K562 (cell line): ENCODE results near the gene STK16. TPM values are rescaled to one million over a fixed set of nuclear protein-coding genes. Genes with fewer than 3 reads are reported as not detected.

Experiments used
- ELF2 ChIP-seq: fragments of 250-450 bp; sonication (Bioruptor Pico); IDR thresholded peaks from 2 replicates; pipeline ENCODE4 v1.5.0; 2021; ENCODE audit warnings: mild to moderate bottlenecking
- HDGF ChIP-seq: fragments of 450-650 bp; IDR thresholded peaks from 2 replicates; pipeline ENCODE4 v1.6.1; 2016
- MTA3 ChIP-seq: fragments of 450-650 bp; formaldehyde crosslinking; IDR thresholded peaks from 2 replicates; pipeline ENCODE4 v1.6.1; 2017; ENCODE audit warnings: mild to moderate bottlenecking, borderline replicate concordance
- NCOA4 ChIP-seq: fragments of 450-650 bp; IDR thresholded peaks from 2 replicates; pipeline ENCODE4 v1.6.1; 2018; ENCODE audit warnings: mild to moderate bottlenecking; ENCODE audit not compliant: partially characterized antibody
- SIRT6 ChIP-seq: IDR thresholded peaks from one replicate; pipeline ENCODE4 v1.6.1; 2012; ENCODE audit warnings: low read depth, mild to moderate bottlenecking, control low read depth, inconsistent platforms, low read length, moderate library complexity
- SRSF3 ChIP-seq: fragments of 200-400 bp; formaldehyde crosslinking; IDR thresholded peaks from 2 replicates; pipeline ENCODE4 v1.6.1; 2016; ENCODE audit warnings: mild to moderate bottlenecking, low read length, moderate library complexity; ENCODE audit not compliant: insufficient read depth
- ZBED1 ChIP-seq: IDR thresholded peaks from 2 replicates; pipeline ENCODE4 v1.6.1; 2014
- ZNF41 ChIP-seq: fragments of 250-450 bp; sonication (Bioruptor Pico); conservative IDR thresholded peaks from 2 replicates; pipeline ENCODE4 v1.4.0; 2020; ENCODE audit warnings: mild to moderate bottlenecking
- ZNF551 ChIP-seq: fragments of 250-450 bp; sonication (Bioruptor Pico); IDR thresholded peaks from 2 replicates; pipeline ENCODE4 v1.5.0; 2021; ENCODE audit warnings: mild to moderate bottlenecking, moderate library complexity
- polyA plus RNA-seq, 8 experiments: library from polyadenylated mRNA; depleted of rRNA in 4 of 8; stranded (reverse) in 5 of 8; unstranded in 3 of 8; fragments of >200 nt; fragmentation: Nextera tagmentation in 2 of 8; fragmentation: Illumina TruSeq in 1 of 8; extraction: Ambion mirVana in 2 of 8; extraction: Trizol in 1 of 8; gene quantifications; 2 replicates each; pipeline versions ENCODE4 v1.2.1 to v1.2.3, GENCODE V29; 2011 to 2014; ENCODE audit warnings: inconsistent platforms in 1 of 8, missing spikeins in 1 of 8
- total RNA-seq, 7 experiments: library from RNA; depleted of rRNA in 6 of 7; stranded (reverse); fragments of >200 nt in 6 of 7; fragmentation: Illumina TruSeq in 2 of 7; extraction: Trizol in 2 of 7; gene quantifications; 2 replicates each; pipeline versions ENCODE4 v1.2.1 to v1.2.3, GENCODE V29; 2011 to 2021; ENCODE audit warnings: low replicate concordance in 1 of 7
- TF ChIP-seq, protein P1 (sequence below): fragments of 250-450 bp; sonication (Bioruptor Pico); IDR thresholded peaks from 2 replicates; pipeline ENCODE4 v1.4.0; 2020; ENCODE audit warnings: borderline replicate concordance
- TF ChIP-seq, protein P2 (sequence below): fragments of 450-650 bp; IDR thresholded peaks from 2 replicates; pipeline ENCODE4 v1.6.1; 2016; ENCODE audit warnings: antibody characterized with exemption
- TF ChIP-seq, protein P3 (sequence below): fragments of 250-450 bp; sonication (Bioruptor Pico); IDR thresholded peaks from 2 replicates; pipeline ENCODE4 v1.8.0; 2021; ENCODE audit warnings: borderline replicate concordance, mild to moderate bottlenecking, moderate library complexity; ENCODE audit not compliant: poor library complexity, severe bottlenecking
- TF ChIP-seq, protein P4 (sequence below): fragments of 450-650 bp; conservative IDR thresholded peaks from 2 replicates; pipeline ENCODE4 v1.6.1; 2016; ENCODE audit warnings: missing genetic modification characterization, low read depth, mild to moderate bottlenecking, missing compliant biosample characterization, moderate library complexity
- TF ChIP-seq, protein P5 (sequence below): fragments of 450-650 bp; IDR thresholded peaks from 2 replicates; pipeline ENCODE4 v1.6.1; 2016; ENCODE audit warnings: low read depth

The STK16 gene
- total and polyA plus RNA-seq, 9 of the 15 experiments (the other 6 are each of a cell fraction or from before 2014, with no cell fraction given): 5.4 to 36.2 (median 17.8) TPM

DNA sequence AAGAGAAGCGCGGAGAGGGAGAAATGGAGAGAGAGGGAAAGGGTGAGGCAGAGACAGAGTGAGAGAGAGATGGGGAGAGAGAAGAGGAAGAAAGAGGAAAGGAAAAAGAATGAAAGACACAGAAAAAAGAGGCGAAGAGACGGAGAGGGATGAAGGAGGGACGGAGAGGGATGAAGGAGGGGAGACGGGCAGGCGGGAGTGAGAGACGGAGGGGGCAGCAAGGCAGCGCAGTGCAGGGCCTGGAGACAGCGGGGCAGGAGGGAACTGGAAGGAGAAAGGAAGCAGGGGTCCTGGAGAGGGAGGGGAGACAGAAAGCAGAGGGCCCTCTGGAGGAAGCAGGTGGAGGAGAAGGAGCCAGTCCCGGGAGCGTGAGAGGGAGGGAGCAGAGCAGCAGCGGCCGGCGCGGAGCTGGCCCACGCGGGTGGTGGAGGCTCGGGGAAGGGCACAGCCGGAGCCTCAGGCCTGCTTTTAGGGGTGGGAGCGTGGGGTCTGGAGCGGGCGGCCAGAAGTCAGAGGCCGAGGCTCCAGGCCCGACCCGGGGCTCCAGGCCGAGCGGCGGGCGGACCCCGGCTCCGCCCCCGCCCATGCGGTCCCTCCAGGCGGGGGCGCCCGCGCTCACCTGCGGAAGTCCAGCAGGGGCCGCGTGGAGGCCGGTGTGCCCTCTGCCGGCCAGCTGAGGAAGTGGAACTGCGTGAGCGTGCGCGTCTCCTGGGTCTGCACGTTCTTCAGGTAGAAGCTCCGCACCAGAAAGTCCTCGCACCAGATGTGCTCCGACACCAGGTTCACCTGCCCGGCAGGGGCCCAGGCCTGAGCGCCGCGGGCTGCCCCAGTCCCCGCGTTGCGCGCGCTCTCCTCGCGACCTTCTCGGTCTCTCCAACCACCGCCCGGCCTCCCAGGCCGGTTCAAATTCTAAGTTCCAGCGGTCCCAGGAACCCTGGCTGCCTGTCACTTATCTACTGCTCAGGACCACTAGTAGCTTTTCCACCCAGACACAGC lies 49.4 kb downstream of the STK16 start (continued):
- TF ChIP-seq, protein P1, sequence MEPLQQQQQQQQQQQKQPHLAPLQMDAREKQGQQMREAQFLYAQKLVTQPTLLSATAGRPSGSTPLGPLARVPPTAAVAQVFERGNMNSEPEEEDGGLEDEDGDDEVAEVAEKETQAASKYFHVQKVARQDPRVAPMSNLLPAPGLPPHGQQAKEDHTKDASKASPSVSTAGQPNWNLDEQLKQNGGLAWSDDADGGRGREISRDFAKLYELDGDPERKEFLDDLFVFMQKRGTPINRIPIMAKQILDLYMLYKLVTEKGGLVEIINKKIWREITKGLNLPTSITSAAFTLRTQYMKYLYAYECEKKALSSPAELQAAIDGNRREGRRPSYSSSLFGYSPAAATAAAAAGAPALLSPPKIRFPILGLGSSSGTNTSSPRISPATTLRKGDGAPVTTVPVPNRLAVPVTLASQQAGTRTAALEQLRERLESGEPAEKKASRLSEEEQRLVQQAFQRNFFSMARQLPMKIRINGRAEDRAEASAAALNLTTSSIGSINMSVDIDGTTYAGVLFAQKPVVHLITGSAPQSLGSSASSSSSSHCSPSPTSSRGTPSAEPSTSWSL (CRISPR knock-in tag): no peak
- TF ChIP-seq SRSF3 (no peak), HDGF (peak; percentile 92; the same call in 1 of the 2 replicates), NCOA4 (no peak), MTA3 (0 out of 2 replicates have a peak, but pooled peaks have one; percentile 75), ZNF41 (CRISPR knock-in tag) (no peak), ELF2 (peak; percentile 88), ZBED1 (no peak), ZNF551 (no peak), SIRT6 (no peak)
- TF ChIP-seq, protein P2, sequence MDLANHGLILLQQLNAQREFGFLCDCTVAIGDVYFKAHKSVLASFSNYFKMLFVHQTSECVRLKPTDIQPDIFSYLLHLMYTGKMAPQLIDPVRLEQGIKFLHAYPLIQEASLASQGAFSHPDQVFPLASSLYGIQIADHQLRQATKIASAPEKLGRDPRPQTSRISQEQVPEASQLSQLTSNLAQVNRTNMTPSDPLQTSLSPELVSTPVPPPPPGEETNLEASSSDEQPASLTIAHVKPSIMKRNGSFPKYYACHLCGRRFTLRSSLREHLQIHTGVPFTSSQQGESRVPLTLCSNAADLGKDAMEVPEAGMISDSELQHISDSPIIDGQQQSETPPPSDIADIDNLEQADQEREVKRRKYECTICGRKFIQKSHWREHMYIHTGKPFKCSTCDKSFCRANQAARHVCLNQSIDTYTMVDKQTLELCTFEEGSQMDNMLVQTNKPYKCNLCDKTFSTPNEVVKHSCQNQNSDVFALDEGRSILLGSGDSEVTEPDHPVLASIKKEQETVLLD: no peak
- TF ChIP-seq, protein P3, sequence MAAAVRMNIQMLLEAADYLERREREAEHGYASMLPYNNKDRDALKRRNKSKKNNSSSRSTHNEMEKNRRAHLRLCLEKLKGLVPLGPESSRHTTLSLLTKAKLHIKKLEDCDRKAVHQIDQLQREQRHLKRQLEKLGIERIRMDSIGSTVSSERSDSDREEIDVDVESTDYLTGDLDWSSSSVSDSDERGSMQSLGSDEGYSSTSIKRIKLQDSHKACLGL: no peak
- TF ChIP-seq, protein P4, sequence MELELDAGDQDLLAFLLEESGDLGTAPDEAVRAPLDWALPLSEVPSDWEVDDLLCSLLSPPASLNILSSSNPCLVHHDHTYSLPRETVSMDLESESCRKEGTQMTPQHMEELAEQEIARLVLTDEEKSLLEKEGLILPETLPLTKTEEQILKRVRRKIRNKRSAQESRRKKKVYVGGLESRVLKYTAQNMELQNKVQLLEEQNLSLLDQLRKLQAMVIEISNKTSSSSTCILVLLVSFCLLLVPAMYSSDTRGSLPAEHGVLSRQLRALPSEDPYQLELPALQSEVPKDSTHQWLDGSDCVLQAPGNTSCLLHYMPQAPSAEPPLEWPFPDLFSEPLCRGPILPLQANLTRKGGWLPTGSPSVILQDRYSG: no peak
- TF ChIP-seq, protein P5, sequence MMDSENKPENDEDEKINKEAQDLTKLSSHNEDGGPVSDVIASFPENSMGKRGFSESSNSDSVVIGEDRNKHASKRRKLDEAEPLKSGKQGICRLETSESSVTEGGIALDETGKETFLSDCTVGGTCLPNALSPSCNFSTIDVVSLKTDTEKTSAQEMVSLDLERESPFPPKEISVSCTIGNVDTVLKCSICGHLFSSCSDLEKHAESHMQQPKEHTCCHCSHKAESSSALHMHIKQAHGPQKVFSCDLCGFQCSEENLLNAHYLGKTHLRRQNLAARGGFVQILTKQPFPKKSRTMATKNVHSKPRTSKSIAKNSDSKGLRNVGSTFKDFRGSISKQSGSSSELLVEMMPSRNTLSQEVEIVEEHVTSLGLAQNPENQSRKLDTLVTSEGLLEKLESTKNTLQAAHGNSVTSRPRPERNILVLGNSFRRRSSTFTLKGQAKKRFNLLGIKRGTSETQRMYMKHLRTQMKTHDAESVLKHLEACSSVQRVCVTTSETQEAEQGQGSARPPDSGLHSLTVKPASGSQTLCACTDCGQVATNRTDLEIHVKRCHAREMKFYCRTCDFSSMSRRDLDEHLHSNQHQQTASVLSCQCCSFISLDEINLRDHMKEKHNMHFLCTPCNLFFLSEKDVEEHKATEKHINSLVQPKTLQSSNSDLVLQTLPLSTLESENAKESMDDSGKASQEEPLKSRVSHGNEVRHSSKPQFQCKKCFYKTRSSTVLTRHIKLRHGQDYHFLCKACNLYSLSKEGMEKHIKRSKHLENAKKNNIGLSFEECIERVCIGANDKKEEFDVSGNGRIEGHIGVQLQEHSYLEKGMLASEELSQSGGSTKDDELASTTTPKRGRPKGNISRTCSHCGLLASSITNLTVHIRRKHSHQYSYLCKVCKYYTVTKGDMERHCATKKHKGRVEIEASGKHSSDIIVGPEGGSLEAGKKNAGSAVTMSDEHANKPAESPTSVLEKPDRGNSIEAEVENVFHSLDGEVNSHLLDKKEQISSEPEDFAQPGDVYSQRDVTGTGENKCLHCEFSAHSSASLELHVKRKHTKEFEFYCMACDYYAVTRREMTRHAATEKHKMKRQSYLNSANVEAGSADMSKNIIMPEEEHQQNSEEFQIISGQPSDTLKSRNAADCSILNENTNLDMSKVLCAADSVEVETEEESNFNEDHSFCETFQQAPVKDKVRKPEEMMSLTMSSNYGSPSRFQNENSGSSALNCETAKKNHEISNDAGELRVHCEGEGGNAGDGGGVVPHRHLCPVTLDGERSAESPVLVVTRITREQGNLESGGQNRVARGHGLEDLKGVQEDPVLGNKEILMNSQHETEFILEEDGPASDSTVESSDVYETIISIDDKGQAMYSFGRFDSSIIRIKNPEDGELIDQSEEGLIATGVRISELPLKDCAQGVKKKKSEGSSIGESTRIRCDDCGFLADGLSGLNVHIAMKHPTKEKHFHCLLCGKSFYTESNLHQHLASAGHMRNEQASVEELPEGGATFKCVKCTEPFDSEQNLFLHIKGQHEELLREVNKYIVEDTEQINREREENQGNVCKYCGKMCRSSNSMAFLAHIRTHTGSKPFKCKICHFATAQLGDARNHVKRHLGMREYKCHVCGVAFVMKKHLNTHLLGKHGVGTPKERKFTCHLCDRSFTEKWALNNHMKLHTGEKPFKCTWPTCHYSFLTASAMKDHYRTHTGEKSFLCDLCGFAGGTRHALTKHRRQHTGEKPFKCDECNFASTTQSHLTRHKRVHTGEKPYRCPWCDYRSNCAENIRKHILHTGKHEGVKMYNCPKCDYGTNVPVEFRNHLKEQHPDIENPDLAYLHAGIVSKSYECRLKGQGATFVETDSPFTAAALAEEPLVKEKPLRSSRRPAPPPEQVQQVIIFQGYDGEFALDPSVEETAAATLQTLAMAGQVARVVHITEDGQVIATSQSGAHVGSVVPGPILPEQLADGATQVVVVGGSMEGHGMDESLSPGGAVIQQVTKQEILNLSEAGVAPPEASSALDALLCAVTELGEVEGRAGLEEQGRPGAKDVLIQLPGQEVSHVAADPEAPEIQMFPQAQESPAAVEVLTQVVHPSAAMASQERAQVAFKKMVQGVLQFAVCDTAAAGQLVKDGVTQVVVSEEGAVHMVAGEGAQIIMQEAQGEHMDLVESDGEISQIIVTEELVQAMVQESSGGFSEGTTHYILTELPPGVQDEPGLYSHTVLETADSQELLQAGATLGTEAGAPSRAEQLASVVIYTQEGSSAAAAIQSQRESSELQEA: no peak
